ENCODE data around the gene TMSB4X.

GRCh38 chrX:12999422-12999821 is 24.5 kb downstream of the TMSB4X start:
- no peak for TF ChIP-seq CTCF (IDR thresholded peaks at IDR 0.05)
- TF ChIP-seq OVOL2 (CRISPR knock-in tag; IDR thresholded peaks at IDR 0.05; ENCODE audit: borderline replicate concordance): no peak
